ENCODE results near the gene PIK3R4. TPM values are rescaled to one million over a fixed set of nuclear protein-coding genes. Genes with fewer than 3 reads are reported as not detected.

The PIK3R4 gene
- total and polyA plus RNA-seq, 5 donors from 2014 or later: 18.1 to 30.1 (median 20.2) TPM

DNA sequence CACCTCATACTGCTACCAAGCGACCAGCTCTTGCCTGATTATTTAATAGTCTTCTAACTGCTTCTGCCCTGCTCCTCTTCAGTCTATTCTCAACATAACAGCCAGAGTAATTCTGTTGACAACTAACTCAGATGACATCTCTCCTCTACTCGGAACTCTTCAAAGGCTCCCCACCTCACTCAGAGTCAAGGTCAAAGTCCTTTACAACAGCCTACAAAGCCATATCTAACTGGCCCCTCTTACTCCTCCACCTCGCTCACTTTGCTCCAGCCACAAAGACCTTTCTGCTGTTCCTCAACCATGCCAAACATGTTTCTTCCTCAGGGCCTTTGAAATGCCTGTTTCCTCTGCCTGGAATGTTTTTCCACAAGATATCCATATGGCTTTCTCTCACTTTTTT is 43.6 kb downstream of the PIK3R4 start:
- peaks cover 51% of the 10 kb centered on the region for H3K36me3 ChIP-seq (ENCODE audit: control insufficient read depth, insufficient read depth, low read length)
- peaks cover 33% of the 10 kb centered on the region for H3K36me3 Mint-ChIP-seq
- ATAC-seq (ENCODE audit: low read depth in 2 of 2) (no peak), DNase-seq (no peak)
- H3K4me1 Mint-ChIP-seq: peaks cover 0 to 4% (median 0%) of the 10 kb centered on the region in 4 donors
- no peaks in the 10 kb centered on the region for H3K9me3 ChIP-seq (ENCODE audit: control insufficient read depth in 2 of 2, low read length in 2 of 2)
- H3K9me3 Mint-ChIP-seq: no peaks in the 10 kb centered on the region
- no peak overlapping the region for H3K4me3 Mint-ChIP-seq
- H3K4me3 ChIP-seq (ENCODE audit: low read depth, low read length): no peak overlapping the region
- H3K27me3 Mint-ChIP-seq: no peaks in the 10 kb centered on the region
- no peak overlapping the region for H3K27ac ChIP-seq (ENCODE audit: insufficient read depth, low read length, poor library complexity, severe bottlenecking)
- H3K4me1 ChIP-seq (ENCODE audit: control insufficient read depth, insufficient read depth, low read length, poor library complexity, severe bottlenecking): no peaks in the 10 kb centered on the region
- no peaks in the 10 kb centered on the region for H3K27me3 ChIP-seq (ENCODE audit: control insufficient read depth, insufficient read depth, low read length)
- no peak overlapping the region for H3K27ac Mint-ChIP-seq

DNA sequence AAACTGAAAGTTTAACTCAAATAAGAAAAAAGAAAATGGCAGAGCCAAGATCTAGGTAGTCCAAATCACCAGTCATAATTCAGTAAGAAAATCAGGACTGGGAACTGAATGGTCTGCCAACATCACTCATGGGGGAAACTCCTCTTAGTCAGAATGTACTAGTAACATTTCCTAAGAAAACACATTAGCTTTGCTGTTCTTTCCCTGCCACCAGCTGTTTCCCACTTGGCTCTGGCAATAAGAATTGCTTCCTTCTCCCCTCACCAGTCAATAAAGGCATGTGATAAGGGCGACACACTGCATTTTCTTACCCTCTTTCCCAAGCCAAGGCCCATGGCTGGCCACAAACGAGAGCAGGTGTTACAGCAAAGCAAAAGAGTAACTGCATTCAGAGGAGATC is 46.1 kb downstream of the PIK3R4 start:
- Mint-ChIP-seq H3K27ac (no peak overlapping the region), H3K4me3 (no peak overlapping the region), H3K4me1 (peaks cover 0 to 12% (median 2%) of the 10 kb centered on the region in 4 donors), H3K36me3 (peaks cover 44% of the 10 kb centered on the region), H3K9me3 (no peaks in the 10 kb centered on the region), H3K27me3 (no peaks in the 10 kb centered on the region)
- ATAC-seq (ENCODE audit: low read depth in 2 of 2) (no peak), DNase-seq (no peak)
- Histone ChIP-seq H3K4me3 (ENCODE audit: low read depth, low read length) (no peak overlapping the region), H3K27ac (ENCODE audit: insufficient read depth, low read length, poor library complexity, severe bottlenecking) (no peak overlapping the region), H3K36me3 (ENCODE audit: control insufficient read depth, insufficient read depth, low read length) (peaks cover 48% of the 10 kb centered on the region), H3K9me3 (ENCODE audit: control insufficient read depth in 2 of 2, low read length in 2 of 2) (no peaks in the 10 kb centered on the region), H3K4me1 (ENCODE audit: control insufficient read depth, insufficient read depth, low read length, poor library complexity, severe bottlenecking) (no peaks in the 10 kb centered on the region), H3K27me3 (ENCODE audit: control insufficient read depth, insufficient read depth, low read length) (no peaks in the 10 kb centered on the region)

DNA sequence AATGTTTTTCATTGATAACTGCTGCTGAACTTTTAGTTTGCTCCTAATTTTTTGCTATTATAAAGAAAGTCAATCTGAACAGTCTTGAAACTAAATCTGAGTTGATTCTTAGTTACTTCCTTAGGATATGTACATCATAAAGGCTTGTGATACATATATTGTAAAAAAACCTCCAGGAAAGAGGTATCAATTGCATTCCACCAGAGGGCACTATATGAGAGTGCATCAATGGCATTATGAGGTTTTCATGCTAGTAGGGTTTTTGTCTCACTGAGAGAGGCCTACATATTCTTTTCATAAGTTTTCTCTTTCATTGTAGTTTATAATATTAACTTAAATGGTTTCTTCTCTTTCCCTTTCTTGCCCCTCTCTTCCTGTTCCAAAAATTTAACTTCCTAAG is 46.9 kb downstream of the PIK3R4 start:
- Histone ChIP-seq H3K27me3 (ENCODE audit: control insufficient read depth, insufficient read depth, low read length) (no peaks in the 10 kb centered on the region), H3K4me1 (ENCODE audit: control insufficient read depth, insufficient read depth, low read length, poor library complexity, severe bottlenecking) (no peaks in the 10 kb centered on the region), H3K27ac (ENCODE audit: insufficient read depth, low read length, poor library complexity, severe bottlenecking) (no peak overlapping the region), H3K36me3 (ENCODE audit: control insufficient read depth, insufficient read depth, low read length) (peaks cover 41% of the 10 kb centered on the region), H3K9me3 (ENCODE audit: control insufficient read depth in 2 of 2, low read length in 2 of 2) (no peaks in the 10 kb centered on the region), H3K4me3 (ENCODE audit: low read depth, low read length) (no peak overlapping the region)
- H3K27me3 Mint-ChIP-seq: no peaks in the 10 kb centered on the region
- H3K9me3 Mint-ChIP-seq: no peaks in the 10 kb centered on the region
- H3K27ac Mint-ChIP-seq: no peak overlapping the region
- DNase-seq (peak in 2 of 3 donors; percentile 4 to 54), ATAC-seq (ENCODE audit: low read depth in 2 of 2) (no peak)
- H3K4me3 Mint-ChIP-seq: no peak overlapping the region
- H3K36me3 Mint-ChIP-seq: peaks cover 45% of the 10 kb centered on the region
- H3K4me1 Mint-ChIP-seq: peaks cover 0 to 12% (median 2%) of the 10 kb centered on the region in 4 donors

DNA sequence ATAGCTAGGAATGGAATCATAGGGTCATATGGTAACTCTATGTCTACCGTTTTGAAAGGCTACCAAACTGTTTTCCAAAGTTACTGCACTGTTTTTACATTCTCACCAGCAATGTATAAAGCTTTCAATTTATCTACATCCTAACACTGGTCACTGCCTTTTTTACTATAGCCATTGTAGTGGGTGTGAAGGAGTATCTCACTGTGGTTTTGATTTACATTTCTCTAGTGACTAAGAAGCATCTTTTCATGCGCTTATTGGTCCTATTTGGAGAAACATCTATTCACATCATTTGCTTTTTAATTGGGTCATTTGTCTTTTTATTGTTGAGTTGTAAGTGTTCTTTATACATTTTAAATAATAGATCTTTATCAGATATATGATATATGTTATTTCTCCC is 53.3 kb downstream of the PIK3R4 start:
- Histone ChIP-seq H3K36me3 (ENCODE audit: control insufficient read depth, insufficient read depth, low read length) (peaks cover 25% of the 10 kb centered on the region), H3K27me3 (ENCODE audit: control insufficient read depth, insufficient read depth, low read length) (no peaks in the 10 kb centered on the region), H3K4me1 (ENCODE audit: control insufficient read depth, insufficient read depth, low read length, poor library complexity, severe bottlenecking) (no peaks in the 10 kb centered on the region), H3K4me3 (ENCODE audit: low read depth, low read length) (no peak overlapping the region), H3K27ac (ENCODE audit: insufficient read depth, low read length, poor library complexity, severe bottlenecking) (no peak overlapping the region), H3K9me3 (ENCODE audit: control insufficient read depth in 2 of 2, low read length in 2 of 2) (no peaks in the 10 kb centered on the region)
- Mint-ChIP-seq H3K27me3 (no peaks in the 10 kb centered on the region), H3K9me3 (peaks cover 0 to 1% (median 0%) of the 10 kb centered on the region in 7 donors), H3K27ac (no peak overlapping the region), H3K4me3 (no peak overlapping the region), H3K36me3 (peaks cover 65% of the 10 kb centered on the region), H3K4me1 (peaks cover 0 to 26% (median 7%) of the 10 kb centered on the region in 4 donors)
- no peak for ATAC-seq (ENCODE audit: low read depth in 2 of 2)
- DNase-seq: no peak

DNA sequence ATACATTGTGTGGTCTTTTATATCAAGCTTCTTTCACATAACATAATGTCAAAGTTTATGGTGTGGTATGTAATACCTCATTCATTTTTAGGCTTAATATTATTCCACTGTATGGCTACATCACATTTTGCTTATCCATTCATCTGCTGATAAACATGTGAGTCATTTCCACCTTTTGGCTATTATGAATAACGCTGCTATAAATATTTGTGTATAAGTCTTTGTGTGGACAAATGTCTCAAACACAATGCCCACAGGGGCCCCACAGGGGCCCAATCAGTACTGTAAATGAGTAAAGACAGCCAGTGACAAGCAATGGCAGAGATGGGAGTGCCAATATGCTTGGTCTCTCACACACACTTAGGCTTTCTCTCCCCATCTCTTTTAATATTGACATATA is 54.2 kb downstream of the PIK3R4 start:
- Mint-ChIP-seq H3K9me3 (peaks cover 0 to 1% (median 0%) of the 10 kb centered on the region in 7 donors), H3K4me3 (no peak overlapping the region), H3K27ac (no peak overlapping the region), H3K27me3 (no peaks in the 10 kb centered on the region), H3K4me1 (peaks cover 0 to 26% (median 12%) of the 10 kb centered on the region in 4 donors), H3K36me3 (peaks cover 57% of the 10 kb centered on the region)
- Histone ChIP-seq H3K4me3 (ENCODE audit: low read depth, low read length) (no peak overlapping the region), H3K4me1 (ENCODE audit: control insufficient read depth, insufficient read depth, low read length, poor library complexity, severe bottlenecking) (no peaks in the 10 kb centered on the region), H3K27ac (ENCODE audit: insufficient read depth, low read length, poor library complexity, severe bottlenecking) (no peak overlapping the region), H3K27me3 (ENCODE audit: control insufficient read depth, insufficient read depth, low read length) (no peaks in the 10 kb centered on the region), H3K36me3 (ENCODE audit: control insufficient read depth, insufficient read depth, low read length) (peaks cover 20% of the 10 kb centered on the region), H3K9me3 (ENCODE audit: control insufficient read depth in 2 of 2, low read length in 2 of 2) (no peaks in the 10 kb centered on the region)
- no peak for DNase-seq
- ATAC-seq (ENCODE audit: low read depth in 2 of 2): no peak

DNA sequence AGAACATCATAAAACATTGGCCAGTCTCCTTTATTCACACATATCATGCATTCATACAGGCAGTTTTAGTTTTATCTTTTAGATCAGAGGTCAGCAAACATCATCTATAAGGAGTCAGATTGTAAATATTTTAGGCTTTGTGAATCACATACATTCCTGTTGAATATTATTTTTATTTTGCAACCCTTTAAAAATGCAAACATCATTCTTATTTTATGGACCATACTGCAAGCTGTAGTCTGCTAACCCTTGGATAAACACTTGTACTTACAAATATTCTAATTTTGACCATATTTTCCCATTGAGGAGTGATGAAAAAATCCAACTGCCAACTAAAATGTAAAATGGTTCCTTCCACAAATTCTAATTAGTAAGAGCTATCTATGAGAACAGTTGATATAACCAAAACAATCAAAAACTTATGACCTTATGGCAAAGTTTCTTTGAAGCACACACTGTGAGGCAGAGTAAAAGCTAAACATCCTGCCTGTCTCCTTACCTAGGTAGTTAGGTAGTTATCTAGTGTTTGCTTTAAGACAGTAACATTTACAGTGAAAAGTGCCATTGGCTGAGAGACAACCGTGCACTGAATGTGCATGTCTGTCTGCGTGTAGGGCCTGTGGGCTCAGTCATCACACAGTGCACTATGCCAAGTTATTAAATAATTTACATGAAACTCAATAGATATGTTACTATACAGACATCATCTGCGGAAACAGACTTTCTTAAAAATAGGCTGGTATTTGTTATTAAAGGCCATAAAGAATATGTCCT is 57.7 kb downstream of the PIK3R4 start:
- H3K4me3 ChIP-seq (ENCODE audit: low read depth, low read length): no peak overlapping the region
- H3K4me1 ChIP-seq (ENCODE audit: control insufficient read depth, insufficient read depth, low read length, poor library complexity, severe bottlenecking): no peaks in the 10 kb centered on the region
- DNase-seq (peak in 1 of 3 donors; percentile 27), ATAC-seq (ENCODE audit: low read depth in 2 of 2) (no peak)
- Mint-ChIP-seq H3K4me1 (peaks cover 0 to 25% (median 13%) of the 10 kb centered on the region in 4 donors), H3K27ac (no peak overlapping the region), H3K4me3 (no peak overlapping the region), H3K27me3 (no peaks in the 10 kb centered on the region), H3K36me3 (peaks cover 57% of the 10 kb centered on the region), H3K9me3 (no peaks in the 10 kb centered on the region)
- no peak overlapping the region for H3K27ac ChIP-seq (ENCODE audit: insufficient read depth, low read length, poor library complexity, severe bottlenecking)
- no peaks in the 10 kb centered on the region for H3K9me3 ChIP-seq (ENCODE audit: control insufficient read depth in 2 of 2, low read length in 2 of 2)
- no peaks in the 10 kb centered on the region for H3K27me3 ChIP-seq (ENCODE audit: control insufficient read depth, insufficient read depth, low read length)
- peaks cover 40% of the 10 kb centered on the region for H3K36me3 ChIP-seq (ENCODE audit: control insufficient read depth, insufficient read depth, low read length)

DNA sequence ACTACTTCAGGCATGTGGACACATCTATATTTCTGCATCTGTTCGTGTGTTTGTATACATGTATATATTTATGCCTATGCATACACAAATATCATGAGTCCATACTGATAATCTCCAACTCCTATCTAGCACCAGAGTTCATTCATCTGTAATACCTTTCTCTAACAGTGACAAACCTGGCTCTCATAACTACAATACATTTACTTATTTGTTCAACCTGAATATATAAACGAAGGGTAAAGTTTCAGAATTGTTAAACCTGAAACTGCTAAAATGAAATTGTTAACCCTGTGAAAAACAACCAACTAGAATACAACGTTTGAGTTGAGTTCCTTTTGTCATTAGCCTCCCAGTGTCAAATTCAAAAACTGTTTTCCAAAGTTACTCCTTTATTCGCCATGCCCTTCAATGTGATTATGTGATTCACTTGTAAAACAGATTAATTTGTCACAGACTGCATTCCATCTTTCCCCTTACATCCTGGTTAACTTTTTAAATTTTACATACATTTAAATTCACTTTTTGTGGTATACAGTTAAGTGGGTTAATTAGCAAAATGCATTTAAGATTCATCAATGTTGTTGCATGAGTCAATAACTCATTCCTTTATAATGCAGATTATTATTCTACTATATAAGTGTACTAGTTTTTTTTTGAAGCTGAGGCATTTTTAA is 58.5 kb downstream of the PIK3R4 start:
- Histone ChIP-seq H3K27me3 (ENCODE audit: control insufficient read depth, insufficient read depth, low read length) (no peaks in the 10 kb centered on the region), H3K9me3 (ENCODE audit: control insufficient read depth in 2 of 2, low read length in 2 of 2) (no peaks in the 10 kb centered on the region), H3K27ac (ENCODE audit: insufficient read depth, low read length, poor library complexity, severe bottlenecking) (no peak overlapping the region), H3K4me3 (ENCODE audit: low read depth, low read length) (no peak overlapping the region), H3K4me1 (ENCODE audit: control insufficient read depth, insufficient read depth, low read length, poor library complexity, severe bottlenecking) (no peaks in the 10 kb centered on the region), H3K36me3 (ENCODE audit: control insufficient read depth, insufficient read depth, low read length) (peaks cover 48% of the 10 kb centered on the region)
- peaks cover 0 to 26% (median 14%) of the 10 kb centered on the region in 4 donors for H3K4me1 Mint-ChIP-seq
- peak overlapping the region in 1 of 3 donors; percentile 20 for H3K27ac Mint-ChIP-seq
- peak in 1 of 3 donors; percentile 16 for DNase-seq
- no peaks in the 10 kb centered on the region for H3K9me3 Mint-ChIP-seq
- no peaks in the 10 kb centered on the region for H3K27me3 Mint-ChIP-seq
- ATAC-seq (ENCODE audit: low read depth in 2 of 2): no peak
- H3K36me3 Mint-ChIP-seq: peaks cover 60% of the 10 kb centered on the region
- H3K4me3 Mint-ChIP-seq: no peak overlapping the region

Data from CD4-positive, CD25-positive, alpha-beta regulatory T cell (primary cell).